GM21723 (cell line): ENCODE results near the gene RICTOR.

Source experiments
- ATAC-seq: cut with Tn5 transposase; IDR thresholded peaks from one replicate; pipeline ENCODE4 v1.9.1; 2021; ENCODE audit warnings: mild to moderate bottlenecking, moderate library complexity; ENCODE audit not compliant: unreplicated experiment

RICTOR gene

DNA sequence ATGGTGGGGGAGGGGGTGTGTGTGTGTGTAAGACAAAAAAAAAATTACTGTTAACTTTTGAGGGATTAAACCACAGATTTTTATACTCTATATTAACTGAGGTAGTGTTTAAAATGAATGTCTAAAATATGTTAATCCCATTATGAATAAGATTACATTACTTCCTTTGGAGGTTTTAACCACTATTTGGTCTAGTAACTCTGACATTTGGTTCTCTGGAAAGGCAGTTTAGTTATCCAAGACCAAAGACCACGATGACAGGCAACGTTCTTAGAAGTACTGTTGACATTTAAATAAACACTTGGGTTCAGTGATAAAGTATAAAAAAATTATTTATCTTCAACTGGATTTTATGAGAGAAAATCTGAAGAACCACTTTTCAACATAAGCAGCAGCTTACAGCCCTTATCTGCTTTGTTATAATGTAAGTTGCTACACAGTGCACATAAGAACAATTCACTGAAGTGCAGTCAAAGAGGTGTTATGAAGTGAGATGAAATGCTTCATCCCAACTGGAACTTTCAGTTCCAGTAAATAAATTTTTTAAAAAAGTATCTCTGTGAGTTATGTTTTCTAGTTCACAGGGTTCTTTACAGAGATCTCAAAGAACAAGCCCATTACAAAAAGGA lies 133.9 kb downstream of the RICTOR start:
- no peak for ATAC-seq

DNA sequence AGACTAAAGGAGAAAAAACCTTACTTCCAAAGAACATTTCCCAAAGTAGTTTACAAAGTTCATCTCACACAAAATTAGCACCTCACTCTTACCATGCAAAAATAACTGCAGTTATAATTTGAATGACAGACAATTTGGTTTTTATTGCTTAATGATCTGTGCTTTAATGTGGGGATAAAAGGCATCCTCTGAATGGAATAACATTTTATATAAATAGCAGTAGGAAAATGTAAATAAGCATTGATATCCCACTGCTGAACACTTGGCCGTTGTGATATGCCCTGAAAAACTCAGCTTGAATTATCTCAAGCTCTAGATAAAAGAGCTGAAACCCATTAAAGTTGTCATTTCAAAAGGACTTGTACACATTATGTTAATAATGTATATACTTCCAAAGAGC lies 135.2 kb downstream of the RICTOR start:
- ATAC-seq = no peak

DNA sequence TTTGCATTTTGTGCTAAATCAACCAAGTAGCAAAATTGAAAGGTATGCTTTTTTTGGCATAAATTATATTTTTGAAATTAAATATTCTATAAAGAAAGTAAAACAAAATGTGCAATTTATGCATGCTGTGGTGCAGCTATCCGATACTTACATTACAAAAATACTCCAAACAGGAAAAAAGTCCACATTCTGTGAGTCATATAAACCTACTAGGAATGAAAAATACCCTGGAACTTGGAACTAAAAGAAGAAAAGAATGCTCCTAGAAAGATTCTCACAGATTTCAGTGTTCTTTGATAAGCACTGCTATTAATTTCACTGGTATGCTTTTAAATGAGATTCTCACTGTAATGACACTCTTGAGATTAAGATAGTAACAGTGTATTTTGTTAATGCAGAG lies 135.8 kb downstream of the RICTOR start:
- ATAC-seq = no peak

DNA sequence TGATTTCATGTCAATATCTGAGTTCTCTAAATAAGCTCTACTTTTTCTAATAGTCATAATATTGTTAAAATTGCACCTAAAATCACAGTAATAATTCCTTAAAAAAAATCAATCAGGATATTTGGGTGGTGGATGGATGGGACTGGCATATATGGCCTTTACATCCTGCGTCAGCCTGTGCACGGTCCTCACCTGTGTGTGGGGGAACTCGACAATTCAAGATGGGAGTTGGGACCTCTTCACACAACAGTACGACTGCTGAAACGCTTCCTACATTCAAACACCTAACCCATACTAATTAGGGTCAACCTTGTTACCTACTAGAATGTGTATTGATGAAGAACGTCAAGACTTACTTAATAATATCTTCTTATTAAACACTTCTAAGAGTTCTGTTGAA lies 137.9 kb downstream of the RICTOR start:
- no peak for ATAC-seq

DNA sequence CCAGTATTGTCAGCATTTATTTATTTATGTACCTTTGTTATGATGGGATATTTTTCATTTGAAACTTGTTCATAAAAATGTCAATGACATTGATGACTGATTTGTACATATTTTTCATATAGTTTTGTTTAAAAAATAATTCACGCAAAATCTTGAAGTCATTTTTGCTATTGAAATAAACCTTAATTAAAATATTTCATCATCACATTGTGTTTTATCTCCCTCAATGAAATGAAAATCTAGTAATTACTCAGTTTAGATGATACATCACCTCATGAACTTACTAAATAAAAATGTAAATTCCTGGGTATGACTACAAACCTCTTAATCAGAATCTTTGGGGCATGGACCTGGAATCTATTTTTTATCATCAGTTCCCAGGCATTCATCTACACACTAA lies 138.8 kb downstream of the RICTOR start:
- ATAC-seq = no peak

DNA sequence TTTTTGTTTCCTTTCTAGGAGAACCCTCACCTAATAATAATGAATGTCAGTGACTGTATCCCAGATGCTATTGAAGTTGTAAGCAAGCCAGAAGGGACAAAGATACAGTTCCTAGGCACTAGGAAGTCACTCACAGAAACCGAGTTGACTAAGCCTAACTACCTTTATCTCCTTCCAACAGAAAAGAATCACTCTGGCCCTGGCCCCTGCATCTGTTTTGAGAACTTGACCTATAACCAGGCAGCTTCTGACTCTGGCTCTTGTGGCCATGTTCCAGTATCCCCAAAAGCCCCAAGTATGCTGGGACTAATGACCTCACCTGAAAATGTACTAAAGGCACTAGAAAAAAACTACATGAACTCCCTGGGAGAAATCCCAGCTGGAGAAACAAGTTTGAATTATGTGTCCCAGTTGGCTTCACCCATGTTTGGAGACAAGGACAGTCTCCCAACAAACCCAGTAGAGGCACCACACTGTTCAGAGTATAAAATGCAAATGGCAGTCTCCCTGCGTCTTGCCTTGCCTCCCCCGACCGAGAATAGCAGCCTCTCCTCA lies 141.3 kb downstream of the RICTOR start:
- ATAC-seq = no peak

DNA sequence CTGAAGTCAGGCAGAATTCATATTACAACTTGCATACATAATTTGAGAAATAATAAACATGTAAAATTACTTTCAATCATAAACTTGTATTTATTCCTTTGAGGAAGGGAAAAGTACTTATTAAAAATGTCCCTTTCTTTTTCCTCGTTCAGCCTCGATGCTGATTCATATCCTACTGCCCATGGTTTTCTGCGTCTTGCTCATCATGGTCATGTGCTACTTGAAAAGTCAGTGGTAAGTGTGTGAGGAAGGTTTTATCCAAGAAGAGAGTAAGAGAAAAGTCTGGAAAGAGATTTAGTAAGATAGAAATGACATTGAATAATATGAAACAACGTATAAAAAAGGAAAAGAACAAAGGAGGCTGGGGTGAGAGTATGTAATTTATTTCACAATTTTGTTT lies 142.5 kb downstream of the RICTOR start:
- ATAC-seq = no peak

DNA sequence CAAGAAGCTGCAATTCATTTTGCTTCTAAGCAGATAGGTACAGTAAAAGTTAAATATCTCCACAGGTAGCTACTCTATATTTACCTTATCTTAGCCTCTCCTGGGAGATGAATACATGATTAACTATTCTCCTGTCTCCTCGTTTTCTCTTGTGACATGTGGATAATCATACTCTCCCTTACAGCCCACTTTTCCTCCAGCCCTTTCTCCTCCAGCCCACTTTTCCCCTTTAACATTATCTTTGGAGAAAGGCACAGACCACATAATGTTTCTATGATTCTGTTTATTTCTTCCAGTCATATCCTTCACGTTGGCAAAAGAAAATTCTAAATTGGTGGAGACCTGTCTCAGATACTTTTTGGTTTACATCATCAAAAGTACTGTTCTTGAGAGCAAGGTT lies 144.4 kb downstream of the RICTOR start:
- no peak for ATAC-seq

DNA sequence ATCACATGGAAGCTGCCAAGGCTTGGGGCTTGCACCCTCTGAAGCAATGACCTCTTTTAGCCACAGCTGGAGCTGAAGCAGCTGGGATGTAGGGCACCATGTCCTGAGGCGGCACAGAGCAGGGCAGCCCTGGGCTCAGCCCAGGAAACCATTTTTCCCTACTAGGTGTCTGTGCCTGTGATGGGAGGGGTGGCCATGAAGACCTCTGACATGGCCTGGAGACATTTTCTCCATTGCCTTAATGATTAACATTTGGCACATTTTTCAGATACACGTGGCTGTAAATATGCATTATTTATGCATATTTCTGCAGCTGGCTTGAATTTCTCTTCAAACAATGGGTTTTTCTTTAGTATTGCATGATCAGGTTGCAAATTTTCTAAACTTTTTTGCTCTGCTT lies 146.7 kb downstream of the RICTOR start:
- no peak for ATAC-seq

DNA sequence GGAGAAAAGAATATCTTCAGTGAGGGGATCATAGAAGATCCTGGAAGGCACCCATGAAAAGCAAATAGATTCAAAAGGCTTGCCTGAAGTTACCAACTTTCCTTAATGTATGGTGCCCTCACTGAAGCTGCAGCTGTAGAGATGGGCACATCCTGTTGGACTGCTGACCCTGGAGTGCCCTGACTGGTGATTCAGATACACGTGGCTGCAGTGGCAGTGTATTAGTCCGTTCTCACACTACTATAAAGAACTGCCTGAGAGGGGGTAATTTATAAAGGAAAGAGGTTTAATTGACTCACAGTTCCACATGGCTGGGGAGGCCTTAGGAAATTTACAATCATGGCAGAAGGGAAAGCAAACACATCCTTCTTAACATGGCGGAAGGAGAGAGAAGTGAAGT lies 148.1 kb downstream of the RICTOR start:
- ATAC-seq = no peak

DNA sequence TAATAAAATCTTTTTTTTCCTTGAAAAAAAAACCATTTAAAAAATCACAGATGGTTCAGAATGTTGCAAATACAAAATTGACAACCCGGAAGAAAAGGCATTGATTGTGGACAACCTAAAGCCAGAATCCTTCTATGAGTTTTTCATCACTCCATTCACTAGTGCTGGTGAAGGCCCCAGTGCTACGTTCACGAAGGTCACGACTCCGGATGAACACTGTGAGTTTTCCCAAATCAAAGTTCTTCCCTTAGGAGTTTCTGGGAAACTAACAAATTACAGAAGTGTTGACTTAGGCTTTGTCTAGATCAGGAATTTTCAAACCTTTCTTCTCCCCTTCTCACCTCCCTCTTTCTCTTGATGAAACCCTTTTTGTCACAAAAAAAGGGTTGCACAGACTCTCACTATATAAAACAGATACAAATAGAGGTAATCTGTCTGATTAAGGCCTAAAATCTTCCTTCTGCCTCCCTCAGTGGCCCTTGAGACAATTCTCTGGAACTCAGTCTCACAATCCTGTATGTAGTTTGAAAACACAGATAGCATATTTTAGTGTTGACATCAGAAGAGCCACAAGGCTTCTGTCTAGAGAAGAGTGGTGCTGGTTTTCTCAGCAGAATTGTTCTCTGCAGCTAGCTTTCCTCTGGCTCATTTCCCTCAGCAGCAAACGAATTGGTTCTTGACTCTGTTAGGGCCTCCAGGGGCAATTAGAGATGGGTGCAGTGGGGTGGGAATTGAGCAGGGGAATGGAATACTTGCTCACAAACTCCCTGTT lies 148.9 kb downstream of the RICTOR start:
- ATAC-seq = no peak

DNA sequence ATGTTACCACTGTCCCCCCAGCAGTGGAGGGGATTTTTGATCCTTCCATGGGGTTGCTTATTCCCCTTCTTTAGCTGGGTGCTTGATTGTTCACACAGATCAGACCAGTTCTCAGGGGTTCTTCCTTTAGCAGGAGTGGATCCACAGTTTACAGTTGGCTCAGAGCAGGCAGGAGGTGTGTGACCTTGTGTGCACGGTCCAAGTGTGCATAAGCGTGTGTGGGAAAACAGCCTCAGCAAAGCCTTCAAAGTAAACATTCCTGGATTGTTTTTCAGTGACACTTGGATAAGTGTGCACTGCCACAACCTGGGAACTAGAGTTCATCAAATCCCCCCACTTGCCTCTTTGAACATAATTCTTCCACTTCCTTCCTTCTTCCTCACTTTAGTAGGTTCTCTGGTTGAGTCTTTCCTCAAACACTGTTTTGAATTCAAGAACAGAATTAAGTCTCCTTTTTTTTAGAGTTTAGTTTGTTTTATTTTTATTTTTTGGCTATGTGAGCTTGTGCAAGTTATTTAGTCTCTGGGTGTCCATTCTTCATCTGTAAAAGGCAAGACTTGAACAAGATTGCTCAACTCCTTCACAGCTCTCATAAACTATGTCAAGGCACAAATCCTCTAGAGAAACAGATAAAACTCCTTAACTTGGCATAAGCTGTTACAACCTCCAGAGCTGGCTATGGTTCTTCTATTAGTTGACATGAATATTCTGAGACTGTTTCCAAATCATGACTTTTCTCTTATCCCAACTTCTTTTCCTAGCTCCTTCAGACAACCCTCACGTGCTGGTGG lies 150.3 kb downstream of the RICTOR start:
- ATAC-seq = no peak

DNA sequence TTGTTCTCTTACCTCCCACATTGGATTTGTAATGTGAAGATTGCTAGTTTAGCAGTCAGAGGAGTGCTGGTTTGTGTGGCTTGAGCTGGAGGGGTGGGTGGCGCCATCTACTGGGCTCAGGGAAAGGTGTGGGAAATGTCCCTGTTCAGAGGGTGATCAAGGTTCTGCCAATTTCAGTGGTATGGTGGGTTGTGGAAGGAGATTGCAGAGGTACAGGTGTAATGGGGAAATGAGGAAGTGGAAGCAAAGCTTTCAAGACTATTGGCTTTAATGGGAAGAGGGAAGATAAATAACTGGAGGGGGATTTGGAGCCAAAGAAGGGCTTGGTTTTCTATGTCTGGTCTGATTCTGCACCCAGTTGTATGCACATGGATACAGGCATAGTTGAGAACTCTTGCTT lies 152.0 kb downstream of the RICTOR start:
- ATAC-seq = no peak

DNA sequence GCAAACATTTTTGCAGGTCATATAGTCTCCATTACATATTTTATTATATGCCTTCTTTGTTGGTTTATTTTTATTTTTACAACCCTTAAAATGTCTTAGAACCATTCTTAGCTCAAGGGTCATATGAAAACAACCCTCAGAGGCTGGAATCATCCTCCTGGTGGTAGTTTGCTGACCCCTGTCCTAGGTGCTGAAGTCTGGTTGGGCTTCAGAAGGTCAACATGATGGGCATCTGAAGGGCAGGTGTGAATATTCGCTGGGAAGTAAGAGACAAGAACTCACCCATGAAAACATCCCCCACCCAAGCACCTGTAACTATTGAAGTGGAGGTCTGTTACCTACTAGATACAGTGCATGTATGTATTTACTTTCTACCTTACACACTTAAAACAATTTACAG lies 153.0 kb downstream of the RICTOR start:
- no peak for ATAC-seq

DNA sequence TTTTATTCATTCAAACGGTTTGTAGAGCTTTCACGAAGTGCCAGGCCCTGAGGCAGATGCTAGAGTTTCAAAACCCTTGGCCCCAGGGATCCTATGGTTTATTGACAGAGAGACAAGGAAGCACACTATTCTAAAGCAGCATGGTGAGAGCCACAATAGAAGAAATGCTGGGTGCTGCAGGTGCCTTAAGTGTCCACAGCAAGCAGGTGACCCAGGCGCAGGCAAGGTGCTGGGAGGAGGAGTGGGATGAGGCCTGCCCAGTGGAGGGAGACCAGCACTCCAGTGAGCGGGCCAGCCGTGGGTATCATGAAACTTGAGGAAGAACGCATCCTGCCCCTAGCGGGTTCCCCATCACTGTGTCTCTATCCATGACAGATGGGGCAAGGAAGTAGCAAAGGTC lies 157.4 kb downstream of the RICTOR start:
- ATAC-seq = no peak

DNA sequence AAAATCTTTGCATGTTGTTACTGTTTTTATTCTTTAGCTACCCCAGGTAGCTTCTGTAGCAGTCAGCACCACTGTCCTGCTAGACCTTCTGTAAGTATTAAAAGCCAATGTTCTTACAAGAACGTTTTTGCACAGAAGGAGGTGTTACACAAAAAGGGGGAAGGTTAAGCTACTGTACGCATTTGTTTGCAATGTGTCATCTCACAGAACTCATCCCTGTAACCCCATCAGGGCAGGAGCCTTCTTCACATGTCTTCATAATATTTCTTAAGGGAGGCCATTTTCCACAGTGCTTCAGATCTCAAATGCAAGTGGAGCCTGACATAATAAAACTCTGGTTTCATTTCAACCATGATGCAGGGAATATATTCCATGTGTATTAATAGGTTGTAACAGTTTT lies 160.5 kb downstream of the RICTOR start:
- no peak for ATAC-seq

DNA sequence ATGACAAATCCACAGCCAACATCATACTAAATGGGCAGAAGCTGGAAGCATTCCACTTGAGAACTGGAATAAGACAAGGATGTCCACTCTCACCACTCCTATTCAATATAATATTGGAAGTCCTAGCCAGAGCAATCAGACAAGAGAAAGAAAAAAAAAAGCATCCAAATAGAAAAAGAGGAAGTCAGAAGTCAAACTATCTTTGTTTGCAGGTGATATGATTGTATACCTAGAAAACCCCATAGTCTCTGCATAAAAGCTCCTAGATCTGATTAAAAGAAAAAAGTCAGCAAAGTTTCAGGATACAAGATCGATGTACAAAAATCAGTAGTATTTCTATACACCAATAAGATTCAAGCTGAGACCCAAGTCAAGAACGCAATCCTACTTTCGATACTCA lies 162.3 kb downstream of the RICTOR start:
- ATAC-seq = no peak

DNA sequence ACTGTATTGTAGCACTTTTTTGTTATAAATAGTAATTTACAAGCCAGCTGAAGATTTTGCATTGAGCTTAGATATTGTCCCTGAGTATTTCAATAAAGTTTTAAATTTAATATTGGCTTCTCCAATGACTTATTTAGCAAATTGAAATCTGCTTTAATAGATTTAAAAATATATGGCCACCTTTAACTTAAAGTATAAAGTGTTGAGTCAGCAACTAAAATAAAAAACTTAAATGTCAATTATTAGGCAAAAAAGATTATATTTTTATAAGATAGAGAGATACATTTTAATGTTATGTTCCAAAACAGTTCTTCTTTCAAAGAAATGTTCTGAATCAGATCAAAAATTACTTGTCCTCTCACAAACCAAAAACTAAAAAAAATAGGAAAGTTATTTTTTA lies 167.7 kb downstream of the RICTOR start:
- no peak for ATAC-seq

DNA sequence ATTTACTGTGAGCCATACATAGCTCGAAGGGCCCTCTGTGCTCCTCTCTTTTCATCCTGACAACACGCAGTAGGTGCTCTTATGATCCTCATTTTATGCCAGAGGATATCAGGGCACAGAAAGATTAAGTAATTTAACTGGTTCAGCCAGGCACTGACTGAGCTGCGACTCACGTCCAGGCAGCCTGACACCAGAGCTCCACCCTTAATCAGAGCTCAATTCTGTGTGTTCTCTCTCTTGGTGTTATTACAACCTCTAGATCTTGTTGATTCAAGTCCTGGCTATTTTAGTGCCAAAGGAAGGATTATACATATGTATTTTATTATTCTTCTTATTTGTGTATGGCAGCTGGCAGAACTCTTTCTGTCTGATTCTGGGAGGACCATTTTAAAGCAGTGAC lies 168.7 kb downstream of the RICTOR start:
- ATAC-seq = no peak

DNA sequence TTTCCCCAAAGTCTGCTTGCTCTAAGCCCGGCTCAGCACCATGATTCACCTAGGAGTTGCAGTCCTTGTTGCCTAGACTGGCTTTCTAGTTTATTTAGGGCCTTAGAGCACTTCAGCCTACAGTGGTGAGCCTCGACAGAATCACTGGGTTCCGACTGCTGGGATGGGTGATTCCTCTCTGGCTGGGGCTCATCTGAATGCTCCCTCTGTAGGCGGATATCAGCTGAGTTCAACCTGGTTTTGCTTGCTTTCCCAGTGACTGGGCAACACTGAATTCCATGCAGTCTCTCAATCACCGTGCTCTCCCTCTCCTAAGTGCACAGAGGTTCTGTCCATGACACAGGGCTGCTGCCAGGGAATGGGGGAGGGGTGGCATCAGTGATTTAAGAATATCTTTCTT lies 174.3 kb downstream of the RICTOR start:
- no peak for ATAC-seq

DNA sequence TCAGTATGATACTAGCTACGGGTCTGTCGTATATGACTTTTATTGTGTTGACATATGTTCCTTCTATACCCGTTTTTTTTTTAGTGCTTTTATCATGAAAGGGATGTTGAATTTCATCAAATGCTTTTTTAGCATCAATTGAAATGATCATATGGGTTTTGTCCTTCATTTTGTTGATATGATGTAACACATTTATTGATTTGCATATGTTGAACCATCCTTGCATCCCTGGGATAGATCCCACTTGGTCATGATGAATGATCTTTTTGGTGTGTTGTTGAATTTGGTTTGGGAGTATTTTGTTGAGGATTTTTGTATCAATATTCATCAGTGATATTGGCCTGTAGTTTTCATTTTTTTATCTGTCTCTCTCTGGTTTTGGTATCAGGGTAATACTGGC lies 177.4 kb downstream of the RICTOR start:
- no peak for ATAC-seq

DNA sequence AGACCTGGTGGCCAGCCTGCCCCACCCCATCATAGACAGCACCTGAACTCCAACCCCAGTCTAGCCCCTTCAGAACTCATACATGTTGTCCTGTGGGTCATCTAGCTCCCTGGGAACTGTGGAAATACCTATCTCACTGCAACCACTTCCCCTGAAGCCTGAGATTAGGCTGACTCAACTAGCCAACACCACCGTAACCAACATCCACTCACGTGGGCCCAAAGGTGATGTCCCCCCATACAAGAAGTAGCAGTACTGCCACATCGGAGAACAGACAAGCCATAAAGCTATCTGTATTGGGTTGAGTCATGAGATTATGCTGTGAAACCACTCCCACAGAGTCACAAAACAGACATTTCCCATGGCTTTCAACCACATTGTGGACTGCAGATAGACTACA lies 181.8 kb downstream of the RICTOR start:
- no peak for ATAC-seq
